Activated CD8-positive, alpha-beta memory T cell treated with anti-CD3 and anti-CD28 coated beads, Interleukin-2, amount 10 ng/mL, durations not matched to agents 7 days and 5 days (primary cell): ENCODE data around the gene RHBDD3. TPM values are rescaled to one million over a fixed set of nuclear protein-coding genes. Genes with fewer than 3 reads are reported as not detected.

Experiments
- ATAC-seq: fragments of 150-1000 bp; cut with Tn5 transposase; one replicate; pipeline ENCODE4 v1.10.0; 2021; ENCODE audit warnings: moderate library complexity
- CTCF ChIA-PET: fragments of 350-600 bp; sonication (Branson Sonifier 250); formaldehyde crosslinking; loops from one replicate; lab custom pipeline; 2021; ENCODE audit warnings: antibody characterized with exemption; lab: Charles Lee
- DNase-seq: peaks from one replicate; pipeline ENCODE4 v3.0.0-alpha.2; 2020
- H3K27ac Mint-ChIP-seq: one replicate; pipeline ENCODE4 v1.8.0; 2021; ENCODE audit warnings: mild to moderate bottlenecking, mixed read lengths
- H3K27me3 Mint-ChIP-seq: one replicate; pipeline ENCODE4 v1.8.0; 2021; ENCODE audit warnings: mixed read lengths
- H3K36me3 Mint-ChIP-seq: one replicate; pipeline ENCODE4 v1.8.0; 2021; ENCODE audit warnings: mild to moderate bottlenecking, mixed read lengths
- H3K4me1 Mint-ChIP-seq: one replicate; pipeline ENCODE4 v1.8.0; 2021; ENCODE audit warnings: mixed read lengths
- H3K4me3 Mint-ChIP-seq: one replicate; pipeline ENCODE4 v1.8.0; 2021; ENCODE audit warnings: mild to moderate bottlenecking, moderate library complexity, mixed read lengths
- H3K9me3 Mint-ChIP-seq: one replicate; pipeline ENCODE4 v1.8.0; 2022; ENCODE audit warnings: low read depth, mixed read lengths
- total RNA-seq, 2 experiments: library from RNA; stranded (reverse); gene quantifications; one replicate each; pipeline ENCODE4 v1.2.3, GENCODE V29; 2021

Gene RHBDD3
- total RNA-seq, 2 experiments from 2014 or later: 40.5 to 44.7 TPM

DNA sequence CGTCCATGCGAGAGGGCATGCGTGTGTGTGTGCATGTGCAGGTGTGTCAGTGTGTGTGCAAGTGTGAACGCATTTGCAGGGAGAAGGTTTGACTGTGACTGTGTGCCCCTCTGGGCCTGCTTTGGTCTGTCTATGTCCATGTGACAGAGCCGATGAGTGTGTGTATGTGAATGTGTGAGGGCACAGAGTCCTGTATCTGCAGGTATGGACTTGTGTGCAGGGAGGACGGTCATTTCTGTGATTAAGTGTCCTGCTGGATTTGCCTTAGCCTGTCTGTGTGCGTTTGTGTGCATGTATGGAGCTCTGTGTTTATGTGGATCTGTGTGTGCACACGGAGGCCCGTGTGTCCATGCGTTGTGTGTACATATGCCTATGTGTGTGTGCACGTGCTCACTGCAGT lies 56.7 kb downstream of the RHBDD3 start:
- Mint-ChIP-seq H3K4me3 (no peak overlapping the region), H3K27me3 (peaks cover 32% of the 10 kb centered on the region), H3K36me3 (no peaks in the 10 kb centered on the region), H3K27ac (no peak overlapping the region), H3K9me3 (no peaks in the 10 kb centered on the region), H3K4me1 (peaks cover 1% of the 10 kb centered on the region)
- no peak for DNase-seq
- ATAC-seq: no peak
- CTCF ChIA-PET: interaction anchor here (1.4 kb wide), 1 partner anchor 35 kb away, joined by 6 read pairs; no protein-coding TSS in a partner anchor

Other genes with a start within 250 kb of the RHBDD3 start
- gene C22orf31, start 206.2 kb downstream of the RHBDD3 start, total RNA-seq: not detected
- gene KREMEN1, start 194.9 kb downstream of the RHBDD3 start, total RNA-seq: under 1 TPM; 0.09 to 0.47 TPM
- under 1 TPM in 1 of 2 experiments, not detected in 1; 0.61 TPM for gene EMID1, start 62.1 kb downstream of the RHBDD3 start, total RNA-seq
- 100 to 1,000 TPM; 336 to 408 TPM for gene EWSR1, start 287 bp upstream of the RHBDD3 start, total RNA-seq
- 10 to 100 TPM; 12.0 to 16.9 TPM for gene GAS2L1, start 38.7 kb upstream of the RHBDD3 start, total RNA-seq
- under 1 TPM; 0.63 to 0.70 TPM for gene RASL10A, start 47.7 kb upstream of the RHBDD3 start, total RNA-seq
- gene AP1B1, start 120.6 kb upstream of the RHBDD3 start, total RNA-seq: 10 to 100 TPM; 82.9 to 90.8 TPM
- not detected for gene RFPL1, start 170.6 kb upstream of the RHBDD3 start, total RNA-seq
- 1 to 10 TPM; 6.0 to 9.0 TPM for gene NEFH, start 212.2 kb upstream of the RHBDD3 start, total RNA-seq